K562 (cell line): ENCODE results near the gene ZNF567. TPM values are rescaled to one million over a fixed set of nuclear protein-coding genes. Genes with fewer than 3 reads are reported as not detected.

ENCODE experiments used
- CHD7 ChIP-seq: fragments of 200-600 bp; sonication (generic); IDR thresholded peaks from one replicate; pipeline ENCODE4 v1.6.1; 2012; ENCODE audit warnings: mild to moderate bottlenecking, low read depth, low read length, inconsistent platforms
- DNMT1 ChIP-seq: fragments of 450-650 bp; IDR thresholded peaks from 2 replicates; pipeline ENCODE4 v1.6.1; 2016; ENCODE audit warnings: antibody characterized with exemption, mild to moderate bottlenecking
- FOXP4 ChIP-seq: sonication (generic); formaldehyde crosslinking; IDR thresholded peaks from 2 replicates; pipeline ENCODE4 v1.8.0; 2022; ENCODE audit warnings: mild to moderate bottlenecking, missing genetic modification reagents, borderline replicate concordance
- HSF4 ChIP-seq: fragments of 250-450 bp; sonication (Bioruptor Pico); IDR thresholded peaks from 2 replicates; pipeline ENCODE4 v2.1.2; 2022; ENCODE audit warnings: mild to moderate bottlenecking, moderate library complexity, borderline replicate concordance
- NCOA6 ChIP-seq: fragments of 450-650 bp; IDR thresholded peaks from 2 replicates; pipeline ENCODE4 v1.6.1; 2017; ENCODE audit warnings: mild to moderate bottlenecking
- SNIP1 ChIP-seq: fragments of 450-650 bp; IDR thresholded peaks from 2 replicates; pipeline ENCODE4 v1.7.1; 2017; ENCODE audit warnings: low read depth, mild to moderate bottlenecking
- TEAD2 ChIP-seq: fragments of 450-650 bp; IDR thresholded peaks from 2 replicates; pipeline ENCODE4 v1.6.1; 2016; ENCODE audit warnings: missing genetic modification characterization, control low read depth, missing compliant biosample characterization
- ZNF140 ChIP-seq: fragments of 250-450 bp; sonication (Bioruptor Pico); IDR thresholded peaks from 2 replicates; pipeline ENCODE4 v1.8.0; 2021; ENCODE audit warnings: moderate library complexity, mild to moderate bottlenecking, inconsistent platforms
- ZNF212 ChIP-seq: fragments of 450-650 bp; formaldehyde crosslinking; IDR thresholded peaks from 2 replicates; pipeline ENCODE4 v1.4.0; 2020; ENCODE audit warnings: mild to moderate bottlenecking
- ZNF224 ChIP-seq: sonication (generic); formaldehyde crosslinking; IDR thresholded peaks from 2 replicates; pipeline ENCODE4 v1.8.0; 2022; ENCODE audit warnings: mild to moderate bottlenecking, missing genetic modification reagents
- ZNF764 ChIP-seq: fragments of 250-450 bp; sonication (Bioruptor Pico); IDR thresholded peaks from 2 replicates; pipeline ENCODE4 v1.4.0; 2020; ENCODE audit warnings: low read depth, mild to moderate bottlenecking, moderate library complexity
- ZSCAN29 ChIP-seq: fragments of 450-650 bp; IDR thresholded peaks from 2 replicates; pipeline ENCODE4 v1.6.1; 2017
- polyA plus RNA-seq, 8 experiments: library from polyadenylated mRNA; depleted of rRNA in 4 of 8; stranded (reverse) in 5 of 8; unstranded in 3 of 8; fragments of >200 nt; fragmentation: Nextera tagmentation in 2 of 8; fragmentation: Illumina TruSeq in 1 of 8; extraction: Ambion mirVana in 2 of 8; extraction: Trizol in 1 of 8; gene quantifications; 2 replicates each; pipeline versions ENCODE4 v1.2.1 to v1.2.3, GENCODE V29; 2011 to 2014; ENCODE audit warnings: inconsistent platforms in 1 of 8, missing spikeins in 1 of 8
- total RNA-seq, 7 experiments: library from RNA; depleted of rRNA in 6 of 7; stranded (reverse); fragments of >200 nt in 6 of 7; fragmentation: Illumina TruSeq in 2 of 7; extraction: Trizol in 2 of 7; gene quantifications; 2 replicates each; pipeline versions ENCODE4 v1.2.1 to v1.2.3, GENCODE V29; 2011 to 2021; ENCODE audit warnings: low replicate concordance in 1 of 7
- TF ChIP-seq, protein P1 (sequence below): sonication (generic); formaldehyde crosslinking; IDR thresholded peaks from 2 replicates; pipeline ENCODE4 v1.8.1; 2022; ENCODE audit warnings: missing genetic modification reagents

The ZNF567 gene
- total and polyA plus RNA-seq, 9 of the 15 experiments (the other 6 are each of a cell fraction or from before 2014, with no cell fraction given): 3.1 to 11.5 (median 7.4) TPM

DNA sequence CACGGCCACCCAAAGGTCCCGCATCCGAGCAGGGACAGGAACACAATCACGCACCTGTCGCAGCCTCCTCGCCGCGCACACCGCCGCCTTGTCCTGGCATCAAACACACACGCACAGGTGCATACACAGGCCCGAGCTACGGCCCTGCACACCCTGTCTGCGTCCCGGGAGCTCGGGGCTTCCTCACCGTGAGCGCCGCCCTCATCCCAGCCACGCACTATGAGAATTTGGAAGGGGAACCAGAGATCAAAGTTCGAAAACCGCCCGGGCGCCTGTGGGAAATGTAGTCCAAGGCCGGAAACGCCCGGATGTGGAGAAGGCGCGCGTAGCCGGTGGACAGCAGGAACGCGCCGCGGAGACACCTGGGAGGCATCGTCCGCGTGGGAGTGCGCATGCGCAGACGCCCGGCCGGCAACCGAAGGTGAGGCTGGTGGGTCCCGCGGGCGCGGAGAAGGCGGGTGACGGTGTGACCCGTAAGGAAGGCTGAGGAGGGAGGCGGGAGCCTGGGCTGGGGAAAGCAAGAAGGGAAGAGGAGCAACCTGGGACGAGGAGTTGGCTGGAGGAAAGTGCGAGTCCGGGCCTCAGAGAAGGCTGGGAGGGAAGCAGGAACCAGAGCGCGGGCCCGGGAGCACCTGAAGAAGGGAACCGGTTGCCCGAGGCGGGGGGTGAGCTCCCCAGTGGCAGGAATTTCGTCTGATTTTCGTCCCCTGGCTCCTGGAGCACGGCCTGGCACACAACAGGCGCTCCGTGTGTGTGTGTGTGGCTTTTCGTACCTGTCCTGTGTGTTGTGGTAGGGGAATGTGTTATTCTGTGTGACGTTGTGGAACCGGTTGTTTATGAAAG, at the start of gene ZNF567 (continued):
- no peak for TF ChIP-seq CHD7
- TF ChIP-seq, protein P1, sequence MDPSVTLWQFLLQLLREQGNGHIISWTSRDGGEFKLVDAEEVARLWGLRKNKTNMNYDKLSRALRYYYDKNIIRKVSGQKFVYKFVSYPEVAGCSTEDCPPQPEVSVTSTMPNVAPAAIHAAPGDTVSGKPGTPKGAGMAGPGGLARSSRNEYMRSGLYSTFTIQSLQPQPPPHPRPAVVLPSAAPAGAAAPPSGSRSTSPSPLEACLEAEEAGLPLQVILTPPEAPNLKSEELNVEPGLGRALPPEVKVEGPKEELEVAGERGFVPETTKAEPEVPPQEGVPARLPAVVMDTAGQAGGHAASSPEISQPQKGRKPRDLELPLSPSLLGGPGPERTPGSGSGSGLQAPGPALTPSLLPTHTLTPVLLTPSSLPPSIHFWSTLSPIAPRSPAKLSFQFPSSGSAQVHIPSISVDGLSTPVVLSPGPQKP: no peak
- no peak for TF ChIP-seq ZNF224 (CRISPR knock-in tag)
- no peak for TF ChIP-seq SNIP1
- TF ChIP-seq ZNF140 (CRISPR knock-in tag): no peak
- TF ChIP-seq ZSCAN29: no peak
- TF ChIP-seq ZNF764 (CRISPR knock-in tag): no peak
- TF ChIP-seq DNMT1: no peak
- no peak for TF ChIP-seq ZNF212 (CRISPR knock-in tag)
- no peak for TF ChIP-seq NCOA6
- TF ChIP-seq FOXP4 (CRISPR knock-in tag): no peak
- no peak for TF ChIP-seq HSF4 (CRISPR knock-in tag)
- no peak for TF ChIP-seq TEAD2 (tag)
